GM12874 (cell line): ENCODE measurements around the gene PHC2.

ENCODE experiments used
- TF ChIP-seq, protein P1 (sequence below): IDR thresholded peaks from 2 replicates; pipeline ENCODE4 v1.5.1; 2011; ENCODE audit warnings: low read depth, mild to moderate bottlenecking, control low read depth, low read length, moderate library complexity; ENCODE audit not compliant: insufficient read depth

The PHC2 gene

DNA sequence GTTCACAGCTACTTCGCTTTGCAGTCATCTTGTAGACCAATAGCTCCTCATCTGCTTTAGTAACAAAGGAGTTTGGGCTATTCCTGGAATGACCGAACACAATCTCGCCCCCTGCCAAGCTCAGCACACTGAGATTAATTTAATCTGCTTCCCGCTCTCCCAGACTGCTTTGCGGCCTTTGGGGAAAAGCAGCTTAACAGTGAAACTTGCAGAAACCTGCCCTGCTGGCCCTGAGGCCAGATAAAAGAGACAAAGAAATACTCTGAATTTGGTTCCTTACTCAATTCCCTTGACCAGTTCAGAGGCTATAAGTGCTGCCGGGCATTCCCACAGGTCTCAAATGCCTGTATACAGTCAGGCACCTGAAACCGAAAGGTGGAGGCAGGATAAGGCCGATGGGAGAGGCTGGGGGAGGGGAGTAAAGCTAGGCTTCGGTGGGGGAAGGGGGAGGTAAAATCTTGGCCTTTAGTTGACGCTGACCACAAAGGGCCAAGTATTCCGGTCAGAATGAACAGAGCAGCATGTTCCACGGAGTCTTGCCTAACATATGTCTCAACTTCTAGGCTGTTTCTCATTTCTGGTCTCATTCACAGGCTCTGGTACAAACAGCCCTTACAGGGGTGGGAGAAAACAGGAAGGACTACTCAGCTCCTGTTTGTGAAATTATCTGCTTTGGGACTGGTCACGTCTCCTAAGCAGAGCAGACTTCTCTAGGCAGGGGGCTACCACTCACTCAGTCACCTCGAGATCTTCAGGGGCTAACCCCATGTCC lies 92.3 kb downstream of the PHC2 start:
- TF ChIP-seq, protein P1, sequence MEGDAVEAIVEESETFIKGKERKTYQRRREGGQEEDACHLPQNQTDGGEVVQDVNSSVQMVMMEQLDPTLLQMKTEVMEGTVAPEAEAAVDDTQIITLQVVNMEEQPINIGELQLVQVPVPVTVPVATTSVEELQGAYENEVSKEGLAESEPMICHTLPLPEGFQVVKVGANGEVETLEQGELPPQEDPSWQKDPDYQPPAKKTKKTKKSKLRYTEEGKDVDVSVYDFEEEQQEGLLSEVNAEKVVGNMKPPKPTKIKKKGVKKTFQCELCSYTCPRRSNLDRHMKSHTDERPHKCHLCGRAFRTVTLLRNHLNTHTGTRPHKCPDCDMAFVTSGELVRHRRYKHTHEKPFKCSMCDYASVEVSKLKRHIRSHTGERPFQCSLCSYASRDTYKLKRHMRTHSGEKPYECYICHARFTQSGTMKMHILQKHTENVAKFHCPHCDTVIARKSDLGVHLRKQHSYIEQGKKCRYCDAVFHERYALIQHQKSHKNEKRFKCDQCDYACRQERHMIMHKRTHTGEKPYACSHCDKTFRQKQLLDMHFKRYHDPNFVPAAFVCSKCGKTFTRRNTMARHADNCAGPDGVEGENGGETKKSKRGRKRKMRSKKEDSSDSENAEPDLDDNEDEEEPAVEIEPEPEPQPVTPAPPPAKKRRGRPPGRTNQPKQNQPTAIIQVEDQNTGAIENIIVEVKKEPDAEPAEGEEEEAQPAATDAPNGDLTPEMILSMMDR: no peak

DNA sequence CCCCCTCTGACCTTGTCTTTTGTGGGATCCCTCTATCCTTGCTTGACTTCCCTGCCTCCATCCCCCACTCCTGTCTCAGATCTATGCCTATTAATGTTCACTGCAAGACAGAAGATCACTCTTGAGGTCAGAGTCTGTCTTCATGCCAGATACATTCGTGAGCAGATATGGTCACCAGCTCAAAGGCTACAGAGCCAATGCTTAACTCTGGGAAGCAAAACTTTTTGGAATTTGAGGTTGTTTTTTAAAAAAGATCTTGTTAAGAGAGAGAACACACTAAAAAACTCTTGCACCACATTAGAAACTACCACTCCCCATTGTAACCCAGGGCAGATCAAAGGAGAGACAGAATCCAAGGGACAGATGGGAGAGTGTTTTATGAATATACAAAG lies 92.9 kb downstream of the PHC2 start:
- TF ChIP-seq, protein P1: no peak

DNA sequence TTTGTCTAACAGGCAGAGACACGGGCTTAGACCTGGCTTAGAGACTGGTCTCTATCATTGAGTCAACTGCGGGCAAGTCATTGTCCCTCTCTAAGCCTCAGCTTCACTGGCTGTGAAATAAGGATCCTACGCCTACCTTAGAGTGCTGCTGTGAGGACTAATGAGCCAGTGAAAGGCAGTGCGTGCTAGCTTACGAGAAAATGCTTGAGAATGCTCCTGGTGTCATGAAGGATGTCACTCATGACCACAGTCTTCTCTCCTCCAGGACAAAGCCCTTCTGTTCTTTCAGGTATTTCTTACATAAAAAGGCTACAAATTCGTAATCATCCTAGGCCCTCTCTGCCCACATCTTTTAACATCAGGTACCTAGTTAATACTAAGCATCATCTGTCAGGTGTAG lies 93.5 kb downstream of the PHC2 start:
- TF ChIP-seq, protein P1: no peak

DNA sequence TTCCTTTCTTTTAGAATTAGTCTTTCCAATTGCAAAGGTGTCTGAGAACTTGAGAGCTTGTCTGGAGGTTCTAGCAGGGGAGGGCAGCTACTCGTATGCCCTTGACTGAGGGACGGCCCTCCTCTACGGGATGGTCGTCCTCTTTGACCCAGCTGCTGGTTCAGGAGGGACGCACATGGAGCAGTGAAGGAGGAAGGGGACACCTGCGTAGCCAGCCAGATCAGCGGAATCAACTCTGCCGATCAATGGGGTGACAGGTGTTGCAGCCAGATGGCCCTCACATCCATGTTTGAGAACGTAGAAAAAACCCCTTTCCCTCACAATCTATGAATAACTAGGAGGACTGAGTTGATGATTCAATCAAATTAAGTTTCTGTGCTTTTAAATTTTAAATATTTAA lies 94.3 kb downstream of the PHC2 start:
- TF ChIP-seq, protein P1: no peak

DNA sequence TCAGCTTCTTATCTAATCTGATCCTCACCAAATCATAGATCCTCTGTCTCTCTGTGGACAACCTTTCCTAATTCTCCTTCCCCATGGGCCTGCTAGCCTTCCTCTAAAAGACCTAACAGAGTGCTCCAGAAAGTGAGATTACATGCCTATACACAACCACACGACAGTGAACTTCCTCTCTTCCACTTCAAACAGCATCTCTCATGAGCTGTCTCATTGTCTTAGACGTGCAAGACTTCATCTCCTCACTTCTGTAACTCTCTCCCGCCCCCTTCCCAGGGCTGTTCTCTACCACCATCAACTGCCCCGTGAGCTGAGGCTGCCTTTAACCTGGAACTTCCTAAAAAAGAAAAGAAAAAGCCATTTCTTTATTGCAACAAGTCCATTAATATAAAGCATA lies 95.9 kb downstream of the PHC2 start:
- TF ChIP-seq, protein P1: no peak

DNA sequence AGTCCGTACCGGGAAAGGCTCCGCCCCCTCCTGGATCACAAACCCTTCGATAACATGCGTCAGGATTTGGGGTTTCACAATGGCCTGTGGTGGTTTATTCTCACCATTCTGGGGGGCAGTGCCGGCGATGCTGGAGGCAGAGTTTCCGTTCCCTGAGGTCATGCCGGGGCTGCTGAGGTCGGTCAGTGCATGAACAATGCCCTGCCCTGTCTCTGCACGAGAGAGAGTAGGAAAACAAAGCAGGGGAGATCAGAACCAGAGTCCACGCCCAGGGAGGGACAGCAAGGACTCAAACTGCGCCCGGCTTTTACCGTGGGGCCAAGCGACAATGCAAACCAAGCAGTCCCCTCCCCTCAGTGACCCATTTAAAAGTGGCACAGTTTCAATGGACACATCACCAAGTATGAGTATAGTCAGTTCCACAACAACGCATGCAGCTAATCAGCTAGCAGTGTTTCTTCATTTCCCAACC lies 96.8 kb downstream of the PHC2 start:
- TF ChIP-seq, protein P1: no peak

DNA sequence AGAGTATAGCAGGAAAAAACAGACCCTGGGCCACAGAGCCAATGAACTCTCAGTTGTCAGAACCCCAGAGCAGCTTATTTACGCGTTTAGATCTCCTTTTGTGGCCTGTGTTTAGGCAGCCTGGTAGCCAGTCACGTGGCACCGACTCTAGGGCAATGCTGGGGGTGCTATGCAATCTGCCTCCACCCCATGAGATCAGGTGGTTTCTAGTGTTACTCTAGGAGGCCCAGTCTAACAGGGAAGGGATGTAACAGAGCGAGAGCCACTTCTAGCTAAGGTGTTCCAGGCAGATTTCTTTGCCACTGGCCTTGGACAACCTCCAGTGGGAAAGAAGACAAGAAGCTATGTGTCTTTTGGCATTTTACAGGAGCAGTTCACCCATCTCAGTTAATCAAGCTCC lies 98.0 kb downstream of the PHC2 start:
- TF ChIP-seq, protein P1: no peak

DNA sequence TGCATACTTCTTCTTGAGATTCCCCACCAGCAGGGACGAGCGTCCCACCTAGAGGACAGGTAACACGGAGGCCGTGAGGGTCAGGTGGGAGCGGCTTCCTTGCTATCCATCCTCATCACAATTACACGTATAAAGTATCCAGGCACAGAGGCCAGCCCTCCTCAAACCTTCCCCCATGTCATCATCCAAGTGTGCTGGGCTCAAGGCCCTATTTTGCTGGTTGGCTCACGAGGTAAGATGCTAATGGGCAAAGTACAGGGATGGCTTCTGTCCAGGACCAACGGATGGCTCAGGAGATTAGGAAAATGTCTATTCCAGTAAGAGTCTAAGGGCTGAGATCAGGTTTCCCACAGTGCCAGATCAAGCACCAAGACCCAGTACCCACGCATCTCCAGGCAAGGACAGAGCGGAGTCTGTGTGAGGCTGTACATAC lies 98.5 kb downstream of the PHC2 start:
- TF ChIP-seq, protein P1: no peak
